RCC 7860 (cell line): Measurements from ENCODE around the gene SPECC1L.

Experiments
- DNase-seq: peaks from one replicate; pipeline ENCODE4 v3.0.0-alpha.2; 2015; ENCODE audit warnings: low spot score
- FAIRE-seq: peaks from 2 replicates; lab custom pipeline; 2012; peaks lifted over from hg19 to GRCh38; lab: Jason Lieb, UNC

Gene SPECC1L

GRCh38 chr22:24426436-24426835 is 155.8 kb downstream of the SPECC1L start:
- FAIRE-seq (no peak), DNase-seq (no peak)

GRCh38 chr22:24426851-24427499 is 156.3 kb downstream of the SPECC1L start:
- no peak for FAIRE-seq

GRCh38 chr22:24427500-24428164 is 157.0 kb downstream of the SPECC1L start, which contains the start of gene ADORA2A:
Gene ADORA2A, plus strand, starts transcription at chr22:24427599. Its CDS starts 5,806 bp downstream, at chr22:24433405.
- no peak for FAIRE-seq
- DNase-seq: no peak

More at GRCh38 chr22:24426851-24427499, 156.3 kb downstream of the SPECC1L start:
- DNase-seq: no peak

- DNase-seq: no peak
- no peak for FAIRE-seq
These were observed 158.2 kb downstream of the SPECC1L start for GRCh38 chr22:24428751-24429410.

- DNase-seq (no peak), FAIRE-seq (no peak)
These were observed 159.1 kb downstream of the SPECC1L start for GRCh38 chr22:24429411-24430365.

- DNase-seq: no peak
- no peak for FAIRE-seq
These were observed 160.0 kb downstream of the SPECC1L start for GRCh38 chr22:24430431-24431308.

- no peak for FAIRE-seq
- no peak for DNase-seq
These were observed 160.8 kb downstream of the SPECC1L start for GRCh38 chr22:24431309-24432034.

- FAIRE-seq (no peak), DNase-seq (no peak)
These were observed 161.6 kb downstream of the SPECC1L start for GRCh38 chr22:24432059-24432853.

- FAIRE-seq: no peak
- DNase-seq: no peak
These were observed 162.6 kb downstream of the SPECC1L start for GRCh38 chr22:24433001-24433827.

- peak; percentile 65 for FAIRE-seq
- DNase-seq: peak; percentile 76
These were observed 163.3 kb downstream of the SPECC1L start for GRCh38 chr22:24433828-24434470.

- DNase-seq: no peak
- FAIRE-seq: no peak
These were observed 164.1 kb downstream of the SPECC1L start for GRCh38 chr22:24434471-24435322.

- DNase-seq: no peak
- FAIRE-seq: no peak
These were observed 164.7 kb downstream of the SPECC1L start for GRCh38 chr22:24435323-24435645.

- no peak for DNase-seq
- FAIRE-seq: no peak
These were observed 165.3 kb downstream of the SPECC1L start for GRCh38 chr22:24435861-24436371.

- DNase-seq: no peak
- FAIRE-seq: no peak
These were observed 165.9 kb downstream of the SPECC1L start for GRCh38 chr22:24436553-24436952.

- DNase-seq (no peak), FAIRE-seq (no peak)
These were observed 166.5 kb downstream of the SPECC1L start for GRCh38 chr22:24437091-24437490.

GRCh38 chr22:24437741-24438328 is 167.2 kb downstream of the SPECC1L start:
- no peak for FAIRE-seq
- DNase-seq: no peak
